GM18520 (cell line): ENCODE results near the gene NRM.
"Not testable (repeated sequence)": the region's sequence is repeated elsewhere in the genome, so short reads cannot be mapped to it uniquely, and the experiment has no call there.

ENCODE experiments used
- ATAC-seq: cut with Tn5 transposase; IDR thresholded peaks from one replicate; pipeline ENCODE4 v1.9.1; 2021; ENCODE audit not compliant: unreplicated experiment

Gene NRM

DNA sequence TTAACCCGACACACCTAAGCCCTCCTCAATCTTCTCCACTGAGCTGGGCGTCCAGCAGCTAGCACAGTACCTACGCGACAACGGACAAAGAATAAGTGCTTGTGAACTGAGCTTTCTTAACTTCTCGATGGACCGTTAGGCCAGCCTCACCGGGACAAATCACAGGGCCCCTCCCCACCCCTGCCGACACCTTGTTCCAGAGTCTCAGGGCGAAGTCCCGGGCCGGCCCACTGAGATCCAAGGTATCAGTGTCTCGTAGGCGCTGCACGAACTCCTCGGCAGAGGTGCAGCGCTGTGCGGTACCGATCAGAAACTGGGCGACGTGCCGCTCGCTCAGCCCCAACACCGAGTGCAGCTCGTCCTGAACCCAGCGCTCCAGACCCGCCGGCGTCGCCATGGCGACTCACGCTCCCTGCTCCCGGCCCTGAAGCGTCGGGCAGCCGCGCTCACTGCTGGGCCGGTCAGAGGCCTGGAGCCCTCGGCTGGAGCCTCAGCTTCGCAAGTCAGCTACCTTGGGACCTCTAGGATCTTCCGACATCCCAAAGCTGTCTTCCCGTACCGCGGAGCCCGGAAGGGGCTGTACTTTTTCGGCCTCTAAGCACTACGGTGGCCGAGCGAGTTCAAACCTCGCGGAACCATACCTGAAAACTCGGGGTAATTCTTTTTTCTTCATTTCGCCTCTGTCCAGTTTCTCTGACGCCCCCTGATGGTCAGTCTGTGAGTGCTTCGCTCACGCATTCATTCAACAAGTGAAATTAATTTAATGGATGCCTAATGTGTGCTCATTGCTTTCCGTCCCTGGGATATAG lies 18.1 kb downstream of the NRM start, which contains the start of gene DHX16:
TSS of gene DHX16 (minus strand) at position 562 of the 809 bp plus-strand sequence. CDS start at position 397, 165 bp downstream.
- peak; percentile 69 for ATAC-seq

DNA sequence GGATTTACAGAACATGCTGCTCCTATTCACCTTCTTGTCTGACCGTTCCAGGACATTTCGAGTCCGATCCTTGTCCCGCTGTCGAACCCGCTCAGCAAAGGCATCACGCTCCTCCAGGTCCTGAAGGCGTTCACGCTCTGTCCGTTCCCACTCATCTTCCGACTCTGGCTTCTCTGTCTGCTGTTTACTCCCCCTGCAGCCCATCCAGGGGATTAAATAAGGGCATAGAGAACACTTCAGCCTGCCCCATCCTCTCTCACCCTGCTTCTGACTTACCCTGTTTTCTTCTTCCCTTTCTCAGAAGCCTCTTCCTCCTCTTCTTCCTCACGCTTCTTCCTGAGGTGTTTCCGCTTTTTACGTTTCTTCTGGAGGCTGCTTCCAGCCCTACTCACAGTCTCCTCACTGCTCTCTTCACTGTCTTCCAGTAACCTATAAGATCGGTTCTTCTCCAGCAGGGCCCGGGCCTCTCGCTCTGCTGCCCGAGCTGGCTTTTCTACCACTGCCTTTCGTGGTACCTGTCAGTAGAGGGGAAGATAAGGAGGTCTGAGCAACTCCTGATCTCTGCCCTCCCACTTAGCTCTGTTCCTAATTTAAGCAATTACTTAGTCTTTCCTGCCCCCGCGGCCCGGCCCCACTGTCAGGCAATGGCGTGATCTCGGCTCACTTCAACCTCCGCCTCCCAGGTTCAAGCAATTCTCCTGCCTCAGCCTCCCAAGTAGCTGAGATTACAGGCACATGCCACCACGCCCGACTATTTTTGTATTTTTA lies 19.8 kb downstream of the NRM start:
- no peak for ATAC-seq

DNA sequence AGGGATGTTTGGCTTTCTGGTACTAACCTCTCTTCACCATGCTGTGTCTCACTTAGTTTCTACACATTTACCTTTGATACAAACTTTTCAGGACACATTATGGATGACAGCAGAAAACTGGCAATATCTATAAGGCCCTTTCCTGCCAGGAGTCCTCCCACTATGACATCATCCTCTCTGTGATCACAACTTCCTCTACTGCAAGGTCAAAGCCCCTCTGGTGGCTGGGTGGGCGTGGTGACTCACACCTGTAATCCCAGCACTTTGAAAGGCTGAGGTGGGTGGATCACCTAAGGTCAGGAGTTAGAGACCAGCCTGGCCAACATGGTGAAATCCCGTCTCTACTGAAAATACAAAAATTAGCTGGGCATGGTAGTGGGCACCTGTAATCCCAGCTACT lies 24.5 kb downstream of the NRM start:
- ATAC-seq, result not testable (repeated sequence)

DNA sequence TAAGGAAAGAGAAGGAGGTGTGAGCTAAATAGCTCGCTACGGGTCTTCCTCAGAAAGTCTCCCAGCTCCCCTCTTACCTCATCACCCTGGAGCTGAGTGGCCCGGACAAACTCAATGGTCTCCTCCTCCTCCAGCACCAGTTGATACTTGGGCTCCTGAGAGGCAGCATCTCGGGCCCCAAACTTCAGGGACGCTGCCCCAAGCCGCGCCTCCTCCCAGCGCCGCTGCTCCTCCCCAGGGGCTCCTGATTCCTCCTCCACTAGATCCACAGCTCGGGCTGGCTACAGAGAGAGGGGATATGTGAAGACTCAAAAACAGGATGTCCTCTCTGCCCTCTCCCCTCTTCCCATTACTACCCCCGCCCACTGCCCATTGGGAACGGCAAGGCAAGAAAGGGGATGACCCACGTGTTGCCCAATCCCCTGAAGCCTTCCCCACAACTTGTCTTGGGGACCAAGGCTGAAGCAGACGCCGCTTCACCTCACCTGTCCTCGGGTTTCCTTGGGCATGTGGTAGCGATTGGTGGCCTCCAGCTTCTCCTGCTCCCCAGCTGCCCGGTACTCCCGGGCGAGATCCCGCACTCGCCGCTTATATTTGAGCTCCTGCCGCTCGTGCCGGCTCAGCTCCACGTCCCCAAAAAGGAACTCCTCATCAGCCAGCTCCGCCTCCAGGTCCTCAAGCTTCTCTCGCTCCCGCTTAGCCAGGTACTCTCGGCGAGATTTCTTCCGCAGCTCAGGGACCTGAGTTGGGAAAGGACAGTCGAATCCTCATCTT lies 25.6 kb downstream of the NRM start:
- ATAC-seq, result no peak

DNA sequence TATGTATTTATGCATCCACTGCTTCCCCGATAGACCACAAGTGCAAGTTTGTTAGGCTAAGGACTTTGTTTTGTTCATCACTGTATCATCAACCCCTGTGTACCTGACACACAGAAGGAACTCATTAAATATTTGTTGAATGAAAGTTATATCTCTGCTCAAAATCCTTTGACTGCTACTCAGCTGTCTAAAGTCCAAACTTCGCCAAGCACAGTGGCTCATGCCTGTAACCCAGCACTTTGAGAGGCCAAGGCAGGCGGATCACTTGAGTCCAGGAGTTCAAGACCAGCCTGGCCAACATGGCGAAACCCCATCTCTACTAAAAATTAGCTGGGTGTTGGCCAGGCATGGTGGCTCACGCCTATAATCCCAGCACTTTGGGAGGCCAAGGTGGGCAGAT lies 32.9 kb downstream of the NRM start:
- not testable (repeated sequence) for ATAC-seq

DNA sequence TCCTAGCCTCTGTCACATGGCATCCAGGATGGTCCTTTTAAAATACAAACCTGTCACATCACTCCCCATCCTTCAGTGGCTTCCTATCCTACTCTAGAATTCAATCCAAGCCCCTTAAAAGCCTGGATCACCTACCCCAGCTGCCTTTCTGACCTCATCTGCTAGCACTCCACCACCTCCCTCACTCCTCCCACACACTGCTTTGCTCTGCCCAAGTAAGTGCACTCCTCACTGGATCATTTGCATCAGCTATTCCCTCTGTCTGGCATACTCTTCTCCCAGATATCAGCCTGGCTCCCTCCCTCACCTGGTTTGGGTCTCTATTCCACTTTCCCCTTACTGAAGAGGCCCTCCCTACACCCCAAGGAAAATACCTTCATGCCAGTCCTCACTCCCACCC lies 33.3 kb downstream of the NRM start:
- ATAC-seq, result no peak

DNA sequence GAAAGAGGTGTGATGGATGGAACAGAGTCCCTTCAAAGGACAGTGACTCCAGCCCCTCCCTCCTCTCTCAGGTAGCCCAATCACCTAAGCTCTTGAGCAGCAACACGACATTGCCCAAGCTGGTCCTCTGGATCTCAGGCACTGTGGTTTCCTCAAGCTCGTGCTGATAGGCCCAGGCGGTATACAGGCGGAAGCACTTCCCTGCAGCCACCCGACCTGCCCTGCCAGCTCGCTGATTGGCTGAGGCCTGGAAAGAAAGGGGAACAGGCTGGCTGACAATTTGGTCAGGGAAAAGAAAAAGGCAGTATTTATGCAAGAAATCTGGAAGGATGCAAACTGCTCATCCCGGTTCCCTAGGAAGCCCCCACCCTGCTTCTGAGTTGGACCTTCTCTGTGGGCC lies 34.3 kb downstream of the NRM start:
- ATAC-seq, result no peak

DNA sequence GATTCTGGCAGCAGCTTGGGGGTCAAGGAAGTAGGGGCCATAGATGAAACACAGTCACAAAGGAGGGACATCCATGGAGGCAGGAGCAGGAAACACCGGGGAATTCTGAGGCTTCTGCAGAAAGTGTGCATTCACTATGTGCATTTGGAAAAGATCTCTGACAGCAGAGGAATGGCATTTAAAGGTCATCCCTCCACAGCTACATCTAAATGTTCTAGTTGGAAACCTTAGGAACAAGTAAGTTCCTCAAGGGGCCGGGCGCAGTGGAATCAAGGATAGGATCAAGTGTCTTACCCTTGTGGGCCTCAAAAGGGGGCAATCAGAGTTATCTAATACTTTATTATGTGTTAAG lies 35.1 kb downstream of the NRM start:
- no peak for ATAC-seq

DNA sequence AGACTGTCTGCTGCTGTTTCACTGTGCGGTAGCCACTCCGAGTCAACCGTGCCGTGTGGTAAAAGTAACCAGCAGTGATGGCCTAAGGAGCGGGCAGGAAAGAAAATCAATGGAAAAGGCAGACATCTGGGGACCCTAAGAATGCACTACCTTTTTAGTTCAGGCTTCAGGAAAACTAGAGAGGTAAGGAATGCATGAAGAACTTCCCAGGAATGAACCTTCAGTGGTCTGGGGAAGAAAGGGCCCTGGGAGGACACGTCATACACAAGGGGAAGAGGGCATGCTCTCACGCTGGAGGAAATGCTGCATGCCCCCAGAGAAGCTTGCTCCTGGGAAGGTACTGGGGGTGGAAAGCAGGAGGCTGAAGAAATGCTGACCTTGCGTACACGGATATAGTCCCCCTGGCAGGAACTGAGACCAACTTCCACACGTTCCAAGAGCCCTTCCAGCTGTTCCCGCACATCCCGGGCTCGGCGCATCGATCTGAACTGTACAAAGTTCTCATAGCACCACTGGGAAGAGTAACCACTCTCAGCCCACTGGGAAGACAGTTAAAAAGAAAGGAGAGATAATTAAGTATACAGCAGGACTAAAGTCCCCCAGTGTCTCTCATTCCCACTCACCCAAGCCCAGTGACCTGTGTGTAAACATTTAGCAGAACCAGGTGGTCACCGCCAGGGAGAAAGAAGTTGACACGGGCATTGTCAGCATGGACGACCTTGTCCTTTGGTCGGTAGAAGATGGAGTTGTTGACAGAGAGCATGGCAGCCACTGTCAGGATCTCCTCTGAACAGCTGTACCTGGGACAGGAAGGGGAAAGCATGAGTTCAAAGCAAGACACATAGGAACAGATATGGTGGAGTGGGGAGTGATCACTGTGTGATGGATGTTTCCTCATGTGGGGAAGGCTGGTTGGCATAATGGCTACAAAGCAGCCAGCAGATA lies 35.7 kb downstream of the NRM start:
- ATAC-seq, result no peak

DNA sequence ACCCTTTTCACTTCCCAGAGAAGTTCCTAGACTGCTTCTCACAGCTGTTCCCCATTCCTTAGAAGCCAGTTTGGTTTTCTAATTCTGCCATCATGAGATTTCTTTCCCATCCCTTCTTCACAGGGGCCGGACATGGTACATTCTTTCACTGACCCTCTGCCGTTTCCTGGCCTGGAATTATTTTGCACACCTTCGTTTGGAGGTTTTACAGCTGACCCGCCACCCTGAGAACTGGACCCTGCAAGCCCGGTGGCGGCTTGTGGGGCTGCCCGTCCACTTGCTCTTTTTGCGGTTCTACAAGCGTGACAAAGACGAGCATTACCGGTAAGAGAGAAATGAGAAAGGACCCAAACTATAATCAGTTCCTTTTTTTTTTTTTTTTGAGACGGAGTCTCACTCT lies 39.6 kb downstream of the NRM start:
- no peak for ATAC-seq

DNA sequence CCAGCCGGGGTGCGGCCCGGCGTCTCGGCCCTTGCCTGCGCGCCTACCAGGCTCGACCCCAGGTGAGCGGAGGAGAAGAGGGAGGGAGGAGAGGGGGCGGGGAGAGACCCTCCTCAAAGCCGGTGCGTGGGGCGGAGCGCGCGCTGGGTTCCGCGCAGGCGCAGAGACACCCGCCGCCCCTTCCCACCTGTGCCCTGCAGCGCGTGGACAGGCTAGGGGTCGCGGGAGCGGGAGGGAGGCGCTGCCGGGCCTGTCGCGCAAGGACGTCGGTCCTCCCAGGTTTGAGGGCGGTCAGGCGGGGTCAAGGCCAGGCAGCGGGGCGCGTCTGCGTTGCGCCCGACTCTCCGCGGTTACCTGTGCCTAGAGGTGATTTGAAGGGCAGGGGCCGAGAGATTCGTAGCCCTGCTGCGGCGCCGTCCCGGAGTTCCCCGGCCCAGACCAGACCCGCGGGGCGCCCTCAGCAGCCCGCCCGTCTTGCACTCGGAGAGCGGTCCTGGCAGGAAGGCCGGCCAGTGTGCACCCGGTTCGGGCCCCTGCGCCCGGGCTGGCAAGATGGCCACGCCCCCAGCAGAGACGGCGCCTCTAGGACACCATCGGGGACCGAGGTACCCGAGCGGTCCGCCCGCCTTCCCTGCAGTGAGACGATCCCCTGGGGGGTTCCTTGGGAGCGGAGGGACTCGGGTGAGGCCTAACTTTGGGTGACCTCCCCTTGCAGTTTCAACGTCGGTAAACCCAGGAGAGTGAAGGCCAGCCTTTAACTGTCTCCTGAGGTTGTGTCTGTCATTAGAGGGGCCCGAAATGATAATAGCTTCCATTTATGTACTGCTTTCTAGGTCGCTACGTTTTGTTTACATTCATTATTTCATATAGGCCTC lies 43.3 kb downstream of the NRM start:
- ATAC-seq, result peak; percentile 49

DNA sequence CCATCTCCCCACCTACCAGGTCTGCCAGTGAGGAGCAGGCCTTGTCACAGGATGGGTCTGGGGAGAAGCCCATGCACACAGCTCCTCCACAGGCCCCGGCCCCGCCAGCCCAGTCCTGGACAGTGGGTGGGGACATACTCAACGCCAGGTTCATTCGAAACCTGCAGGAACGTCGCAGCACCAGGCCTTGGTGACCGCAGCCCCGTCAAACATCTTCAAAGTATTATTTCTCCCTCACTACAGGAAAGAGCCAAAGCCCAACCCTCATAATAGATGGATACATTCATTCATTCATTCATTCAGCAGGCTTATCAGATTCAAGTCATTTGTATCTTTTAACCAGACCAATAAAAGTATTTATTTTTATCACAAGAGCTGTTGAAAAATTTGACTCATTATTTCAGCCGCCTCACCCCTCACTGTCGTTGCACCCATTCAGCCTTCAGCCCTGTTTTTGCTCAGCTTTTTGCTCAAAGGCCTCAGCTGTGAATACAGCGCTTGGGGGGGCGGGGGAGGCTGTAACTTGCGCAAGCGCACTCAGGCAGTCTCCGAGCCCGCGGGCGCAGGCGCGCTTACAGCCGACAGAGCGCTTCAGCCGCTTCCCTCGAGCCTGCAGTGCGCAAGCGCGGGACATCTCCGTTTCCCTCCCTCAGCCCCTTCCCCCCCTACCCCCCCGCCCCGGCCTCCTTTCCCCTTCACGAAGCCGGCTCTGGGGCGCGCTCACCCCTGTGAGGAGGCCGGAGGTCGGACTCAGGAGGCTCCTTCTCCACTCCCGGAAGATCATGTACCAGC lies 44.1 kb downstream of the NRM start, which contains the start of gene C6orf136:
TSS of gene C6orf136 (plus strand) at position 684 of the 792 bp plus-strand sequence. CDS start at position 783, 99 bp downstream.
- peak; percentile 32 for ATAC-seq

DNA sequence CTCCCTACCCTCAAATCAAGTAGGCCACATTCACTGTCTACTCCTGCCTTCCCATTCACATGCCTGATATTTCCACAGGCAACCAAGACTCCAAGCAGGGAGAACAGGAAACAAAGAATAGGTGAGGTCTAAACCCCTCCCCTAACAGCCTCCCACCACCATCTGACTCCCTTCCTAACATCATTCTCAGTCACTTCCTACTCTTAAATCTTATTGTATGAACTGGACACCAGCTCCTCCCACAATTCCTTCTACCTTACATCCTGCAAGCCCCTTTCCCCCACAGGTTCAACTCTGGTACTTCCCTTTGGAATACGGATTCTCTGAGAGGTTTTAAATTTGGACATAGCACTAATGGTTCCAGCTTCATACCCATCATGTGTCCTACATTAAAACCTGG lies 44.8 kb downstream of the NRM start:
- no peak for ATAC-seq

DNA sequence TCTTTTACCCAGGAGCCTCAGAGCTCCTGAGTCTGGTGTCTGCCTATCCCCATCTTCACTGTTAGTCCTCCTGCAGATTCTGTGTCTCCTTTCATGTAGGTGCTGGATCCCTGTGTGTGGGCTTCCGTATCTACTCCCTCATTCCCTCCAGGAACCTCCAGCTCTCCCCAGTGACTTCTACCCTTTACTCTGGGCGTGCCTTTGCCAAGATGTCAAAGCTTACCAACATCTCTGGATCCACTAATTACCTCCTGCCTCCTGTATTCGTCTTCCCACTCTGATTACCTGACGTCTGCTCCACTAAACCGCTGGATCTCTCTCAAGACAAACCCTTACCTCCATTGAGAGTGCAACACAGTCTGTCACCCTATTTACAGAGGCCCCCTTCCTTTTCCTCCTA lies 46.0 kb downstream of the NRM start:
- ATAC-seq, result no peak

DNA sequence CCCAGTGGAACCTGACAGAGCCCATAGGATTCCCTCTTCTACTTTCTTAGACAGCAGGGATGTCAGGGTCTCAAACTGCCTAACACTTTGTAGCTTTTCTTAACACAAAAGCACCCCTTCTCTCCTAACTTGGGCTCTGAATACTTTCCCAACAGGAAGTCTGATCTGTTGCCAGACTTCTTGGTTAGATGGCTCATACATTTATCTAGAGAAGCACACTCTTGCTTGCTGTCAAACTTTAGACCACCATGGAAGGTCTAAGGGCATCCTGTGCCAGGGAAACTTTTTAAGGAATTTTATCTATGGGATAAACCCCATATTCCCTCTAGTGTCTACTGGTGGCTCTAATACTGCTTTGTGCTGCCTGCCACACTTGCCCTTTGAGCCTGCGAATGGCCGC lies 47.1 kb downstream of the NRM start:
- ATAC-seq, result no peak

DNA sequence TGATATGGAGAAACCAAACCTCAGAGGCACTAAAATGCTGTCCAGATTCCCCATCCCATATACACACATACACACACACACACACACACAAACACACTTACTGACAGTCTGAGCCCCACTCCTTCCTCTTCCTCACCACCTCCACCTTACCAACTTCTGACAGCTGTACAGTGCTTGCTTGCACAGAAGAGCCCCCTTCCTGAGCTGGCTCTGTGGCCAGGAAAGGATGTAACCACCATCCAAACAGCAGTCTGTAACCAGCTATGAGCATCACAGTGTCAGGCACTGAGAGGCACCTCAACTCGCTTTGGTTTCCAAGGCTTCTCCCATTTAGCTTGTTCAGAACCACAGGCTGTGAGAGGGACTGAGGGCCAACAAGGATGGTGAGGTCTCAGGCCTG lies 49.7 kb downstream of the NRM start:
- ATAC-seq, result no peak

DNA sequence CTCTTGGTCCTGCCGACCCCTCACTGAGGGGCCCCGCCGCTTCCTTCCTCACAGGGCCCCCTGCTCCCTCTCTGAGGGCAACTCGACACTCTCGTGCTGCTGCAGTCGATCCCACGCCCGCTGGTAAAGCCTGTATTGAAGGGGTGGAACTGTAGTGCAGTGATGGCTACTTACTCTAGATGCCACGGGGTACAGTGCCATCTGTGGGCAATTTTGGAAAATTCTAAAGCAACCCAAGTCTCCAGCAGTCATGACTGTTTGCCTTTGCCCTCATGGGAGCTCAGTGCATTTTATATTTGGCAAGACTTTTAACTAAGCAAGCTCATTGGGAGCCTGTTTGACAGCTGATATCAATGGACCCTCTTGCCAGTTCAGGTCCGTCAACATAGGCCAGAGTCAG lies 50.3 kb downstream of the NRM start:
- ATAC-seq, result no peak
